Measurements from ENCODE around the gene LRFN3.
A peak's percentile ranks its signal among the peaks of the same experiment; 100 is the strongest.
"Not testable (repeated sequence)": the region's sequence is repeated elsewhere in the genome, so short reads cannot be mapped to it uniquely, and the experiment has no call there.

Gene LRFN3

GRCh38 chr19:35907377-35907745 lies 28.8 kb upstream of the LRFN3 start:
- no peak for DNase-seq (ENCODE audit: low read depth)

- DNase-seq (ENCODE audit: low read depth): no peak
Measured at GRCh38 chr19:35908010-35908441, 28.1 kb upstream of the LRFN3 start, which contains the start of gene TYROBP. Gene TYROBP, minus strand, starts transcription at chr19:35908295. Its CDS starts 67 bp downstream, at chr19:35908228.

- no peak for DNase-seq (ENCODE audit: low read depth)
Measured at GRCh38 chr19:35908973-35909683, 27.0 kb upstream of the LRFN3 start.

GRCh38 chr19:35909684-35910035 lies 26.5 kb upstream of the LRFN3 start:
- DNase-seq (ENCODE audit: low read depth): no peak

GRCh38 chr19:35910355-35910754 lies 25.8 kb upstream of the LRFN3 start:
- DNase-seq (ENCODE audit: low read depth): not testable (repeated sequence)

- DNase-seq (ENCODE audit: low read depth): no peak
Measured at GRCh38 chr19:35911173-35911572, 25.0 kb upstream of the LRFN3 start.

GRCh38 chr19:35911790-35912189 lies 24.4 kb upstream of the LRFN3 start:
- DNase-seq (ENCODE audit: low read depth): no peak

- no peak for DNase-seq (ENCODE audit: low read depth)
Measured at GRCh38 chr19:35913589-35913988, 22.6 kb upstream of the LRFN3 start.

GRCh38 chr19:35915443-35915842 lies 20.7 kb upstream of the LRFN3 start:
- DNase-seq (ENCODE audit: low read depth): no peak

GRCh38 chr19:35919306-35919705 lies 16.9 kb upstream of the LRFN3 start:
- DNase-seq (ENCODE audit: low read depth): no peak

- DNase-seq (ENCODE audit: low read depth): no peak
Measured at GRCh38 chr19:35921012-35921411, 15.2 kb upstream of the LRFN3 start.

GRCh38 chr19:35925501-35925900 lies 10.7 kb upstream of the LRFN3 start:
- DNase-seq (ENCODE audit: low read depth): no peak

GRCh38 chr19:35928507-35928906 lies 7.7 kb upstream of the LRFN3 start:
- no peak for DNase-seq (ENCODE audit: low read depth)

- DNase-seq (ENCODE audit: low read depth): no peak
Measured at GRCh38 chr19:35929876-35930275, 6.3 kb upstream of the LRFN3 start.

GRCh38 chr19:35931161-35931873 lies 4.9 kb upstream of the LRFN3 start:
- DNase-seq (ENCODE audit: low read depth): peak; percentile 99

GRCh38 chr19:35931874-35932202 lies 4.3 kb upstream of the LRFN3 start:
- no peak for DNase-seq (ENCODE audit: low read depth)

GRCh38 chr19:35932291-35932936 lies 3.8 kb upstream of the LRFN3 start:
- no peak for DNase-seq (ENCODE audit: low read depth)

GRCh38 chr19:35936738-35937268 lies 629 bp downstream of the LRFN3 start:
- no peak for DNase-seq (ENCODE audit: low read depth)

GRCh38 chr19:35937345-35938281 lies 1.4 kb downstream of the LRFN3 start:
- DNase-seq (ENCODE audit: low read depth): no peak

GRCh38 chr19:35938282-35939224 lies 2.4 kb downstream of the LRFN3 start:
- DNase-seq (ENCODE audit: low read depth): no peak
